OCI-LY1 (cell line): ENCODE data around the gene KIAA1191.

Experiments
- H2AFZ ChIP-seq: fragments of 200-600 bp; sonication (generic), shearing (Covaris generic); 2 replicates; pipeline ENCODE4 v1.6.0; 2014; ENCODE audit warnings: antibody characterized with exemption, mild to moderate bottlenecking, low read length
- H3F3A ChIP-seq: fragments of 200-600 bp; sonication (generic), shearing (Covaris generic); 2 replicates; pipeline ENCODE4 v1.6.0; 2014; ENCODE audit warnings: mild to moderate bottlenecking, antibody characterized with exemption, low read length, moderate library complexity; ENCODE audit not compliant: insufficient read depth
- H3K27ac ChIP-seq: fragments of 200-600 bp; sonication (generic); 2 replicates; pipeline ENCODE4 v1.5.1; 2014; ENCODE audit warnings: low read length, mixed run types, mild to moderate bottlenecking, low read depth; ENCODE audit not compliant: poor library complexity, severe bottlenecking
- H3K27me3 ChIP-seq: fragments of 200-600 bp; sonication (generic); 2 replicates; pipeline ENCODE4 v1.6.0; 2014; ENCODE audit warnings: antibody characterized with exemption, mild to moderate bottlenecking, low read length, moderate library complexity; ENCODE audit not compliant: insufficient read depth
- H3K36me3 ChIP-seq: fragments of 200-600 bp; sonication (generic); 2 replicates; pipeline ENCODE4 v1.6.1; 2014; ENCODE audit warnings: mild to moderate bottlenecking, antibody characterized with exemption, low read length, moderate library complexity, mixed read lengths; ENCODE audit not compliant: insufficient read depth
- H3K4me1 ChIP-seq: fragments of 200-600 bp; sonication (generic); 2 replicates; pipeline ENCODE4 v1.5.1; 2014; ENCODE audit warnings: mild to moderate bottlenecking, low read length, moderate library complexity; ENCODE audit not compliant: insufficient read depth, severe bottlenecking
- H3K4me2 ChIP-seq: fragments of 200-600 bp; sonication (generic), shearing (Covaris generic); 2 replicates; pipeline ENCODE4 v1.6.1; 2014; ENCODE audit warnings: low read length
- H3K4me3 ChIP-seq: fragments of 200-600 bp; sonication (generic); 2 replicates; pipeline ENCODE4 v1.5.1; 2014; ENCODE audit warnings: low read length, low read depth, mild to moderate bottlenecking, mixed read lengths; ENCODE audit not compliant: poor library complexity, severe bottlenecking
- H3K79me2 ChIP-seq: fragments of 200-600 bp; shearing (Covaris generic); 2 replicates; pipeline ENCODE4 v1.6.1; 2016; ENCODE audit warnings: mixed run types, low read length, mixed read lengths; ENCODE audit not compliant: insufficient read depth
- H3K9ac ChIP-seq: fragments of 200-600 bp; sonication (generic), shearing (Covaris generic); 2 replicates; pipeline ENCODE4 v1.6.1; 2014; ENCODE audit warnings: mild to moderate bottlenecking, low read length, mixed read lengths
- H3K9me2 ChIP-seq: fragments of 200-600 bp; sonication (generic), shearing (Covaris generic); 2 replicates; pipeline ENCODE4 v1.6.1; 2014; ENCODE audit warnings: low read depth, mild to moderate bottlenecking, low read length, mixed read lengths
- H3K9me3 ChIP-seq: fragments of 200-600 bp; shearing (Covaris generic); 2 replicates; pipeline ENCODE4 v1.6.1; 2014; ENCODE audit warnings: low read length, mixed read lengths
- H4K20me1 ChIP-seq: fragments of 200-600 bp; sonication (generic), shearing (Covaris generic); 2 replicates; pipeline ENCODE4 v1.6.0; 2016; ENCODE audit warnings: mild to moderate bottlenecking, low read length; ENCODE audit not compliant: insufficient read depth
- CTCF ChIP-seq: fragments of 200-600 bp; sonication (generic), shearing (Covaris generic); IDR thresholded peaks from 2 replicates; pipeline ENCODE4 v1.5.1; 2017; ENCODE audit warnings: mild to moderate bottlenecking, antibody characterized with exemption, low read length, moderate library complexity, mixed read lengths
- EZH2 ChIP-seq: fragments of 200-600 bp; sonication (generic), shearing (Covaris generic); IDR thresholded peaks from 2 replicates; pipeline ENCODE4 v1.8.0; 2017; ENCODE audit warnings: borderline replicate concordance, mixed run types, mild to moderate bottlenecking, antibody characterized with exemption, low read length, moderate library complexity, mixed read lengths

The KIAA1191 gene

GRCh38 chr5:176371621-176372539 is 10.3 kb upstream of the KIAA1191 start:
- Histone ChIP-seq H3K9ac (no peak overlapping the region), H3K4me3 (no peak overlapping the region), H3K27ac (no peak overlapping the region), H3F3A (no peaks in the 10 kb centered on the region), H3K27me3 (no peaks in the 10 kb centered on the region), H3K36me3 (no peaks in the 10 kb centered on the region), H2AFZ (no peak overlapping the region), H3K9me2 (no peaks in the 10 kb centered on the region), H3K9me3 (no peaks in the 10 kb centered on the region), H3K79me2 (no peaks in the 10 kb centered on the region), H3K4me2 (no peak overlapping the region), H3K4me1 (peaks cover 12% of the 10 kb centered on the region), H4K20me1 (no peaks in the 10 kb centered on the region)
- TF ChIP-seq EZH2 (no peak), CTCF (no peak)

GRCh38 chr5:176369934-176370711 is 8.6 kb upstream of the KIAA1191 start:
- H3K4me2 ChIP-seq = no peak overlapping the region
- no peaks in the 10 kb centered on the region for H3K27me3 ChIP-seq
- H2AFZ ChIP-seq = no peak overlapping the region
- peaks cover 13% of the 10 kb centered on the region for H3K4me1 ChIP-seq
- no peaks in the 10 kb centered on the region for H4K20me1 ChIP-seq
- H3K27ac ChIP-seq = no peak overlapping the region
- no peaks in the 10 kb centered on the region for H3F3A ChIP-seq
- TF ChIP-seq CTCF (no peak), EZH2 (no peak)
- no peak overlapping the region for H3K9ac ChIP-seq
- H3K36me3 ChIP-seq = no peaks in the 10 kb centered on the region
- no peaks in the 10 kb centered on the region for H3K9me3 ChIP-seq
- no peak overlapping the region for H3K4me3 ChIP-seq
- H3K9me2 ChIP-seq = no peaks in the 10 kb centered on the region
- no peaks in the 10 kb centered on the region for H3K79me2 ChIP-seq

GRCh38 chr5:176368726-176369125 is 7.2 kb upstream of the KIAA1191 start:
- H3K27me3 ChIP-seq = no peaks in the 10 kb centered on the region
- no peaks in the 10 kb centered on the region for H3K36me3 ChIP-seq
- H3K9me3 ChIP-seq = no peaks in the 10 kb centered on the region
- no peak overlapping the region for H3K4me2 ChIP-seq
- no peaks in the 10 kb centered on the region for H3K79me2 ChIP-seq
- H4K20me1 ChIP-seq = no peaks in the 10 kb centered on the region
- no peak for TF ChIP-seq CTCF
- no peak for TF ChIP-seq EZH2
- no peak overlapping the region for H3K9ac ChIP-seq
- no peak overlapping the region for H2AFZ ChIP-seq
- no peaks in the 10 kb centered on the region for H3F3A ChIP-seq
- H3K9me2 ChIP-seq = no peaks in the 10 kb centered on the region
- peaks cover 15% of the 10 kb centered on the region for H3K4me1 ChIP-seq
- no peak overlapping the region for H3K27ac ChIP-seq
- no peak overlapping the region for H3K4me3 ChIP-seq
